PFSK-1 (cell line): ENCODE measurements around the gene PALLD.

Source experiments
- POLR2AphosphoS5 ChIP-seq: IDR thresholded peaks from 2 replicates; pipeline ENCODE4 v1.6.1; 2012; ENCODE audit warnings: low read depth, mild to moderate bottlenecking, control low read depth, low read length, moderate library complexity
- REST ChIP-seq, 2 experiments: IDR thresholded peaks; 2 replicates each; pipeline versions ENCODE4 v1.6.1 to v1.8.0; 2011 to 2012; ENCODE audit warnings: low read depth in 2 of 2, low read length in 2 of 2, control low read depth in 1 of 2, inconsistent platforms in 1 of 2, mild to moderate bottlenecking in 1 of 2, moderate library complexity in 1 of 2; ENCODE audit not compliant: insufficient read depth in 1 of 2
- SIN3A ChIP-seq: IDR thresholded peaks from 2 replicates; pipeline ENCODE4 v1.6.1; 2012; ENCODE audit warnings: mild to moderate bottlenecking, low read length, moderate library complexity, borderline replicate concordance; ENCODE audit not compliant: insufficient read depth
- TAF1 ChIP-seq: IDR thresholded peaks from 2 replicates; pipeline ENCODE4 v1.6.1; 2012; ENCODE audit warnings: low read length, control low read depth, borderline replicate concordance; ENCODE audit not compliant: insufficient read depth

GRCh38 chr4:168537571-168537970 lies 40.7 kb downstream of the PALLD start:
- TF ChIP-seq POLR2AphosphoS5 (no peak), REST (IDR thresholded peaks at IDR 0.05; ENCODE audit: insufficient read depth in 1 of 2, low read depth in 2 of 2, low read length in 2 of 2) (no peak), SIN3A (no peak), TAF1 (no peak)
